T-cell (primary cell): ENCODE results near the gene DBX1. TPM values are rescaled to one million over a fixed set of nuclear protein-coding genes. Genes with fewer than 3 reads are reported as not detected.

Experiments
- ATAC-seq, 4 experiments: fragments of 200-7000 bp in 3 of 4; fragments of 150-1000 bp in 1 of 4; cut with Tn5 transposase; replicated peaks in 1 of 4; 1 replicate in 3 of 4; 2 replicates in 1 of 4; pipeline ENCODE4 v1.10.0; 2021; ENCODE audit warnings: moderate library complexity in 3 of 4, mild to moderate bottlenecking in 2 of 4, moderate number of reproducible peaks in 1 of 4
- CTCF ChIA-PET, 2 donors: fragments of 300-600 bp; sonication (Branson Sonifier 250); formaldehyde crosslinking; loops; one replicate each; lab custom pipeline; 2022; ENCODE audit warnings: antibody characterized with exemption in 2 of 2; lab: Charles Lee
- POLR2A ChIA-PET, 2 donors: fragments of 300-600 bp; sonication (Branson Sonifier 250); formaldehyde crosslinking; loops; one replicate each; lab custom pipeline; 2022; ENCODE audit warnings: antibody characterized with exemption in 2 of 2; lab: Charles Lee
- DNase-seq, 35 experiments: peaks; one replicate each; pipeline versions ENCODE4 v3.0.0 to v3.0.0-alpha.2; 2013 to 2023
- H3K27ac ChIP-seq: one replicate; pipeline ENCODE4 v1.5.1; 2013; ENCODE audit warnings: low read length
- H3K27me3 ChIP-seq, 2 experiments: replicated peaks in 1 of 2; 1 replicate in 1 of 2; 2 replicates in 1 of 2; pipeline versions ENCODE4 v1.6.1 to v1.7.0; 2013; ENCODE audit warnings: low read length in 1 of 2, mixed read lengths in 1 of 2; ENCODE audit not compliant: control insufficient read depth in 2 of 2, insufficient read depth in 2 of 2; ENCODE audit errors: extremely low read depth in 1 of 2
- H3K36me3 ChIP-seq, 2 donors: 1 replicate in 1 of 2; 2 replicates in 1 of 2; pipeline versions ENCODE4 v1.6.1 to v1.7.0; 2013; ENCODE audit warnings: low read length in 1 of 2; ENCODE audit not compliant: control insufficient read depth in 2 of 2, insufficient read depth in 1 of 2; ENCODE audit errors: extremely low read depth in 1 of 2
- H3K4me1 ChIP-seq, 2 experiments: 1 replicate in 1 of 2; 2 replicates in 1 of 2; pipeline versions ENCODE4 v1.6.1 to v1.7.0; 2013; ENCODE audit warnings: low read length in 2 of 2, mixed read lengths in 1 of 2; ENCODE audit not compliant: insufficient read depth in 2 of 2, control insufficient read depth in 1 of 2; ENCODE audit errors: extremely low read depth in 1 of 2
- H3K4me3 ChIP-seq, 2 donors: 1 replicate in 1 of 2; 2 replicates in 1 of 2; pipeline versions ENCODE4 v1.5.1 to v1.7.0; 2013; ENCODE audit warnings: mild to moderate bottlenecking in 2 of 2, low read length in 1 of 2, moderate library complexity in 1 of 2; ENCODE audit not compliant: control insufficient read depth in 1 of 2; ENCODE audit errors: extremely low read depth in 1 of 2
- H3K9me3 ChIP-seq: 2 replicates; pipeline ENCODE4 v1.7.0; 2013
- H3K27ac Mint-ChIP-seq, 2 donors: one replicate each; pipeline ENCODE4 v1.8.0; 2020 to 2021; ENCODE audit warnings: mild to moderate bottlenecking in 2 of 2, mixed read lengths in 2 of 2
- H3K27me3 Mint-ChIP-seq, 2 donors: one replicate each; pipeline ENCODE4 v1.8.0; 2021 to 2022; ENCODE audit warnings: mixed read lengths in 2 of 2
- H3K36me3 Mint-ChIP-seq: one replicate; pipeline ENCODE4 v1.8.0; 2021; ENCODE audit warnings: mixed read lengths
- H3K4me1 Mint-ChIP-seq, 3 donors: one replicate each; pipeline ENCODE4 v1.8.0; 2020 to 2022; ENCODE audit warnings: mixed read lengths in 3 of 3, mild to moderate bottlenecking in 1 of 3
- H3K4me3 Mint-ChIP-seq, 3 donors: one replicate each; pipeline ENCODE4 v1.8.0; 2020 to 2022; ENCODE audit warnings: mild to moderate bottlenecking in 3 of 3, mixed read lengths in 3 of 3, moderate library complexity in 3 of 3
- H3K9me3 Mint-ChIP-seq, 3 donors: one replicate each; pipeline ENCODE4 v1.8.0; 2020 to 2022; ENCODE audit warnings: mixed read lengths in 3 of 3
- WGBS: methylation state at CpG from one replicate; pipeline ENCODE4 v1.1.5; 2013; ENCODE audit warnings: missing lambda C conversion rate; ENCODE audit not compliant: insufficient coverage; 5-methylcytosine and 5-hydroxymethylcytosine counted together
- total RNA-seq, 35 experiments: library from RNA in 6 of 35; stranded (reverse) in 6 of 35; fragments of 120-200 nt in 1 of 35; gene quantifications; one replicate each; pipeline versions ENCODE4 v1.2.1 to v1.2.4 and lab custom pipeline; 2013 to 2026

The DBX1 gene
- total RNA-seq, 5 donors from 2014 or later (not counting 1 experiment from before 2014, with no cell fraction given), result not detected

GRCh38 chr11:20138707-20139106 lies 21.6 kb downstream of the DBX1 start:
- H3K4me1 ChIP-seq, result no peaks in the 10 kb centered on the region
- DNase-seq, result no peak
- Mint-ChIP-seq H3K27ac (no peak overlapping the region), H3K4me3 (no peak overlapping the region), H3K36me3 (no peaks in the 10 kb centered on the region), H3K9me3 (no peaks in the 10 kb centered on the region), H3K27me3 (peaks cover 44 to 59% of the 10 kb centered on the region in 2 donors), H3K4me1 (no peaks in the 10 kb centered on the region)
- no peak overlapping the region for H3K4me3 ChIP-seq
- H3K27me3 ChIP-seq, result peaks cover 0 to 5% of the 10 kb centered on the region in 2 experiments
- ChIA-PET CTCF (no interaction called here), POLR2A (no interaction called here)
- ATAC-seq, result no peak
- H3K36me3 ChIP-seq, result no peaks in the 10 kb centered on the region
- no peaks in the 10 kb centered on the region for H3K9me3 ChIP-seq
- no peak overlapping the region for H3K27ac ChIP-seq
- no CpG with 5 or more reads among the region's 4 CpGs for WGBS

GRCh38 chr11:20137637-20138036 lies 22.6 kb downstream of the DBX1 start:
- Mint-ChIP-seq H3K4me1 (peaks cover 0 to 3% (median 0%) of the 10 kb centered on the region in 3 donors), H3K27ac (no peak overlapping the region), H3K9me3 (no peaks in the 10 kb centered on the region), H3K27me3 (peaks cover 44 to 65% of the 10 kb centered on the region in 2 donors), H3K4me3 (no peak overlapping the region), H3K36me3 (no peaks in the 10 kb centered on the region)
- POLR2A ChIA-PET, result no interaction called here
- no peaks in the 10 kb centered on the region for H3K9me3 ChIP-seq
- no peak overlapping the region for H3K27ac ChIP-seq
- H3K27me3 ChIP-seq, result peaks cover 3 to 12% of the 10 kb centered on the region in 2 experiments
- peaks cover 0 to under 1% of the 10 kb centered on the region in 2 experiments for H3K4me1 ChIP-seq
- no peak for DNase-seq
- CTCF ChIA-PET, result interaction anchor here in 1 of 2 donors (0.8 to 1.7 kb wide), 3 partner anchors 11 to 268 kb away, joined by 3 to 5 read pairs (median 3); no protein-coding TSS in a partner anchor
- no peak overlapping the region for H3K4me3 ChIP-seq
- ATAC-seq, result no peak
- H3K36me3 ChIP-seq, result no peaks in the 10 kb centered on the region

GRCh38 chr11:20134991-20135736 lies 25.1 kb downstream of the DBX1 start:
- no peak for ATAC-seq
- no peak for DNase-seq
- H3K9me3 ChIP-seq, result no peaks in the 10 kb centered on the region
- ChIA-PET POLR2A (no interaction called here), CTCF (interaction anchor here in 1 of 2 donors (0.8 kb wide), 1 partner anchor 29 kb away, joined by 3 read pairs; no protein-coding TSS in a partner anchor)
- no peaks in the 10 kb centered on the region for H3K36me3 Mint-ChIP-seq
- H3K27me3 Mint-ChIP-seq, result peaks cover 45 to 56% of the 10 kb centered on the region in 2 donors
- peaks cover 4 to 12% of the 10 kb centered on the region in 2 experiments for H3K4me1 ChIP-seq
- no peak overlapping the region for H3K4me3 ChIP-seq
- H3K9me3 Mint-ChIP-seq, result no peaks in the 10 kb centered on the region
- WGBS, result 90% methylated on average over 3 of the region's 5 CpGs
- H3K27me3 ChIP-seq, result peaks cover 9 to 32% of the 10 kb centered on the region in 2 experiments
- H3K27ac Mint-ChIP-seq, result no peak overlapping the region
- peaks cover 10 to 15% (median 12%) of the 10 kb centered on the region in 3 donors for H3K4me1 Mint-ChIP-seq
- H3K4me3 Mint-ChIP-seq, result no peak overlapping the region
- no peak overlapping the region for H3K27ac ChIP-seq
- H3K36me3 ChIP-seq, result no peaks in the 10 kb centered on the region

GRCh38 chr11:20132667-20133039 lies 27.6 kb downstream of the DBX1 start:
- Histone ChIP-seq H3K4me3 (peak overlapping the region; percentile 52 to 77), H3K27ac (no peak overlapping the region), H3K9me3 (no peaks in the 10 kb centered on the region), H3K4me1 (peaks cover 4 to 12% of the 10 kb centered on the region in 2 experiments), H3K27me3 (peaks cover 9 to 32% of the 10 kb centered on the region in 2 experiments), H3K36me3 (no peaks in the 10 kb centered on the region)
- ChIA-PET POLR2A (no interaction called here), CTCF (interaction anchor here (0.6 to 1.7 kb wide), 9 partner anchors 9 to 1090 kb away, joined by 3 to 5 read pairs (median 3); no protein-coding TSS in a partner anchor)
- Mint-ChIP-seq H3K4me1 (peaks cover 10 to 15% (median 12%) of the 10 kb centered on the region in 3 donors), H3K9me3 (no peaks in the 10 kb centered on the region), H3K27me3 (peaks cover 31 to 37% of the 10 kb centered on the region in 2 donors), H3K36me3 (no peaks in the 10 kb centered on the region), H3K27ac (no peak overlapping the region), H3K4me3 (peak overlapping the region; percentile 72 to 79 (median 78))
- ATAC-seq (no peak), DNase-seq (no peak)
- WGBS, result no CpG with 5 or more reads among the region's 8 CpGs

GRCh38 chr11:20131788-20132666 lies 28.2 kb downstream of the DBX1 start:
- Histone ChIP-seq H3K36me3 (no peaks in the 10 kb centered on the region), H3K4me3 (peak overlapping the region; percentile 52 to 77), H3K27ac (no peak overlapping the region), H3K27me3 (peaks cover 9 to 30% of the 10 kb centered on the region in 2 experiments), H3K9me3 (no peaks in the 10 kb centered on the region), H3K4me1 (peaks cover 4 to 12% of the 10 kb centered on the region in 2 experiments)
- ATAC-seq (peak; percentile 52 to 66 (median 59)), DNase-seq (peak in 26 of 35 experiments; percentile 5 to 63 (median 24))
- H3K36me3 Mint-ChIP-seq, result no peaks in the 10 kb centered on the region
- peak overlapping the region; percentile 72 to 79 (median 78) for H3K4me3 Mint-ChIP-seq
- WGBS, result 14% methylated on average over 40 of the region's 51 CpGs
- peaks cover 10 to 15% (median 12%) of the 10 kb centered on the region in 3 donors for H3K4me1 Mint-ChIP-seq
- ChIA-PET CTCF (interaction anchor here (0.6 to 1.7 kb wide), 10 partner anchors 18 to 1091 kb away, joined by 3 to 6 read pairs (median 3); no protein-coding TSS in a partner anchor), POLR2A (no interaction called here)
- H3K27ac Mint-ChIP-seq, result no peak overlapping the region
- peaks cover 31 to 37% of the 10 kb centered on the region in 2 donors for H3K27me3 Mint-ChIP-seq
- no peaks in the 10 kb centered on the region for H3K9me3 Mint-ChIP-seq

- no peak overlapping the region for H3K4me3 Mint-ChIP-seq
Measured at GRCh38 chr11:20129665-20130064, 30.6 kb downstream of the DBX1 start.

More at GRCh38 chr11:20129665-20130064, 30.6 kb downstream of the DBX1 start:
- Histone ChIP-seq H3K27ac (no peak overlapping the region), H3K4me1 (peaks cover 4 to 12% of the 10 kb centered on the region in 2 experiments), H3K36me3 (no peaks in the 10 kb centered on the region), H3K27me3 (peaks cover 9 to 28% of the 10 kb centered on the region in 2 experiments), H3K9me3 (no peaks in the 10 kb centered on the region), H3K4me3 (no peak overlapping the region)
- H3K4me1 Mint-ChIP-seq, result peaks cover 10 to 15% (median 12%) of the 10 kb centered on the region in 3 donors
- H3K9me3 Mint-ChIP-seq, result no peaks in the 10 kb centered on the region
- CTCF ChIA-PET, result interaction anchor here (0.8 to 2.5 kb wide), 7 partner anchors 10 to 229 kb away, joined by 3 to 37 read pairs (median 4); no protein-coding TSS in a partner anchor
- DNase-seq (no peak), ATAC-seq (no peak)
- POLR2A ChIA-PET, result no interaction called here
- H3K27ac Mint-ChIP-seq, result no peak overlapping the region
- WGBS, result 60% methylated on average over 1 of the region's 4 CpGs
- peaks cover 19 to 23% of the 10 kb centered on the region in 2 donors for H3K27me3 Mint-ChIP-seq
- H3K36me3 Mint-ChIP-seq, result no peaks in the 10 kb centered on the region
